GM12891 (cell line): ENCODE results near the gene PGM3.

Experiments used
- PAX5 ChIP-seq: IDR thresholded peaks from 2 replicates; pipeline ENCODE4 v1.6.1; 2011; ENCODE audit warnings: low read length, moderate library complexity, mild to moderate bottlenecking; ENCODE audit not compliant: insufficient read depth, severe bottlenecking
- POLR2A ChIP-seq: IDR thresholded peaks from 2 replicates; pipeline ENCODE4 v1.6.1; 2011; ENCODE audit warnings: low read depth, low read length, control low read depth
- POLR2AphosphoS5 ChIP-seq: IDR thresholded peaks from 2 replicates; pipeline ENCODE4 v1.6.1; 2011; ENCODE audit warnings: low read depth, low read length, control low read depth
- SPI1 ChIP-seq: IDR thresholded peaks from 2 replicates; pipeline ENCODE4 v1.6.1; 2011; ENCODE audit warnings: low read depth, low read length, control low read depth
- TAF1 ChIP-seq: IDR thresholded peaks from 2 replicates; pipeline ENCODE4 v1.6.1; 2011; ENCODE audit warnings: low read depth, low read length, control low read depth

DNA sequence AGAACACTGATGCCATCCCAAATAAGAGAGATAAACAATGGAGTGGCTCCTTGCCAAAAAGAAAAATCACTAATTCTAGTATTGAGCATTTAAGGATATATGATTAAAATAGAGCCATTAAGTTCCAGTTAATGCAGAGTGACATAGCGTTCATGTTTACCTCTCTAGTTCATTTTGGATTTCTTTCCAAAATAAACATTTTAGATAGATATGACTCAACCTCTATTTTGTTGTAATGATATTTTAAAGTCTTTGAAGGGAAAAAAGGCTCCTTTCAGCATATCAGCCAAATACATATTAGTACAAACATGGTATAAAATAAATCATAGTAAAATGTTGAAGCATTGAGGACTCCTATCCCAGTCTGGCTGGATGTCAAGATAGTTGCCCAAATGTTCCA is 33.5 kb upstream of the PGM3 start:
- no peak for TF ChIP-seq POLR2A
- no peak for TF ChIP-seq SPI1
- no peak for TF ChIP-seq POLR2AphosphoS5
- no peak for TF ChIP-seq TAF1
- TF ChIP-seq PAX5 = no peak
